ENCODE data around the gene CYP2F1. TPM values are rescaled to one million over a fixed set of nuclear protein-coding genes. Genes with fewer than 3 reads are reported as not detected.
A peak's percentile ranks its signal among the peaks of the same experiment; 100 is the strongest.

The CYP2F1 gene
- total RNA-seq, 1 experiment from 2014 or later = not detected

- Histone ChIP-seq H3K4me3 (replicated peaks in 1 of 2; ENCODE audit: low read depth in 1 of 2, low read length in 2 of 2) (no peak overlapping the region), H3K9me2 (ENCODE audit: insufficient read depth) (no peaks in the 10 kb centered on the region), H2AFZ (ENCODE audit: low read depth, low read length, poor library complexity, severe bottlenecking) (no peak overlapping the region), H3K9me3 (ENCODE audit: control insufficient read depth in 1 of 2, insufficient read depth in 1 of 2, low read depth in 1 of 2, low read length in 2 of 2) (no peaks in the 10 kb centered on the region), H3K79me2 (ENCODE audit: insufficient read depth, low read length) (no peaks in the 10 kb centered on the region), H4K20me1 (ENCODE audit: insufficient read depth) (no peaks in the 10 kb centered on the region), H3K27me3 (ENCODE audit: insufficient read depth, low read length) (no peaks in the 10 kb centered on the region), H3K36me3 (ENCODE audit: control insufficient read depth in 1 of 2, insufficient read depth in 2 of 2, low read length in 2 of 2) (no peaks in the 10 kb centered on the region), H3K4me1 (ENCODE audit: control insufficient read depth in 1 of 2, insufficient read depth in 2 of 2, low read length in 2 of 2) (peaks cover 10 to 40% of the 10 kb centered on the region in 2 experiments), H3K4me2 (ENCODE audit: low read length) (peak overlapping the region; percentile 22; the same call in 1 of the 2 replicates), H3K9ac (ENCODE audit: low read length) (no peak overlapping the region), H3K27ac (ENCODE audit: low read depth, low read length) (no peak overlapping the region)
- ChIA-PET POLR2A (no interaction called here), RAD21 (ENCODE audit: low non-redundant PET in 1 of 2, low total read pairs in 2 of 2, uncharacterized antibody in 2 of 2, unreplicated experiment in 2 of 2) (no interaction called here), CTCF (no interaction called here)
- no TSS peak for BruUV-seq (replicated peaks)
- ATAC-seq (no peak), DNase-seq (ENCODE audit: low read depth, low spot score) (no peak)
- TF ChIP-seq EZH2phosphoT487 (IDR thresholded peaks at IDR 0.05; ENCODE audit: borderline replicate concordance) (no peak), FOSL1 (IDR thresholded peaks at IDR 0.05; ENCODE audit: low read depth) (peak; percentile 37; the same call in 1 of the 2 replicates)
- intact Hi-C loops (cut with micrococcal nuclease) = no loop called here
These were observed 52.9 kb downstream of the CYP2F1 start for GRCh38 chr19:41166944-41167804.

GRCh38 chr19:41172297-41173164 is 58.3 kb downstream of the CYP2F1 start:
- no peaks in the 10 kb centered on the region for H3K9me2 ChIP-seq (ENCODE audit: insufficient read depth)
- H3K79me2 ChIP-seq (ENCODE audit: insufficient read depth, low read length) = no peaks in the 10 kb centered on the region
- no peak overlapping the region for H3K27ac ChIP-seq (ENCODE audit: low read depth, low read length)
- 0 out of 2 replicates have a peak overlapping the region, but pooled peaks have one; percentile 13 for H3K9ac ChIP-seq (ENCODE audit: low read length)
- H3K4me3 ChIP-seq (replicated peaks in 1 of 2; ENCODE audit: low read depth in 1 of 2, low read length in 2 of 2) = no peak overlapping the region
- no TSS peak for BruUV-seq (replicated peaks)
- ATAC-seq (no peak), DNase-seq (ENCODE audit: low read depth, low spot score) (no peak)
- intact Hi-C loops (cut with micrococcal nuclease) = no loop called here
- H2AFZ ChIP-seq (ENCODE audit: low read depth, low read length, poor library complexity, severe bottlenecking) = no peak overlapping the region
- no peaks in the 10 kb centered on the region for H3K36me3 ChIP-seq (ENCODE audit: control insufficient read depth in 1 of 2, insufficient read depth in 2 of 2, low read length in 2 of 2)
- ChIA-PET CTCF (no interaction called here), RAD21 (ENCODE audit: low non-redundant PET in 1 of 2, low total read pairs in 2 of 2, uncharacterized antibody in 2 of 2, unreplicated experiment in 2 of 2) (no interaction called here), POLR2A (interaction anchor here (1.1 kb wide), 1 partner anchor 14 kb away, joined by 3 read pairs; no protein-coding TSS in a partner anchor)
- H3K4me2 ChIP-seq (ENCODE audit: low read length) = peak overlapping the region; percentile 30
- H3K27me3 ChIP-seq (ENCODE audit: insufficient read depth, low read length) = no peaks in the 10 kb centered on the region
- no peaks in the 10 kb centered on the region for H4K20me1 ChIP-seq (ENCODE audit: insufficient read depth)
- H3K4me1 ChIP-seq (ENCODE audit: control insufficient read depth in 1 of 2, insufficient read depth in 2 of 2, low read length in 2 of 2) = peaks cover 25 to 62% of the 10 kb centered on the region in 2 experiments
- H3K9me3 ChIP-seq (ENCODE audit: control insufficient read depth in 1 of 2, insufficient read depth in 1 of 2, low read depth in 1 of 2, low read length in 2 of 2) = no peaks in the 10 kb centered on the region
- TF ChIP-seq, protein P1, sequence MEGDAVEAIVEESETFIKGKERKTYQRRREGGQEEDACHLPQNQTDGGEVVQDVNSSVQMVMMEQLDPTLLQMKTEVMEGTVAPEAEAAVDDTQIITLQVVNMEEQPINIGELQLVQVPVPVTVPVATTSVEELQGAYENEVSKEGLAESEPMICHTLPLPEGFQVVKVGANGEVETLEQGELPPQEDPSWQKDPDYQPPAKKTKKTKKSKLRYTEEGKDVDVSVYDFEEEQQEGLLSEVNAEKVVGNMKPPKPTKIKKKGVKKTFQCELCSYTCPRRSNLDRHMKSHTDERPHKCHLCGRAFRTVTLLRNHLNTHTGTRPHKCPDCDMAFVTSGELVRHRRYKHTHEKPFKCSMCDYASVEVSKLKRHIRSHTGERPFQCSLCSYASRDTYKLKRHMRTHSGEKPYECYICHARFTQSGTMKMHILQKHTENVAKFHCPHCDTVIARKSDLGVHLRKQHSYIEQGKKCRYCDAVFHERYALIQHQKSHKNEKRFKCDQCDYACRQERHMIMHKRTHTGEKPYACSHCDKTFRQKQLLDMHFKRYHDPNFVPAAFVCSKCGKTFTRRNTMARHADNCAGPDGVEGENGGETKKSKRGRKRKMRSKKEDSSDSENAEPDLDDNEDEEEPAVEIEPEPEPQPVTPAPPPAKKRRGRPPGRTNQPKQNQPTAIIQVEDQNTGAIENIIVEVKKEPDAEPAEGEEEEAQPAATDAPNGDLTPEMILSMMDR (IDR thresholded peaks at IDR 0.05 in 2 of 3, conservative IDR thresholded peaks at IDR 0.05 in 1 of 3; ENCODE audit: borderline replicate concordance in 1 of 3, insufficient read depth in 1 of 3, low read depth in 2 of 3, low read length in 2 of 3) = peak in 2 of 3 experiments; percentile 11 to 38; a peak in 3 of 6 replicates
- TF ChIP-seq EZH2phosphoT487 (IDR thresholded peaks at IDR 0.05; ENCODE audit: borderline replicate concordance) (no peak), FOSL1 (IDR thresholded peaks at IDR 0.05; ENCODE audit: low read depth) (no peak), JUND (IDR thresholded peaks at IDR 0.05) (no peak)
